Stimulated activated CD4-positive, alpha-beta T cell treated with anti-CD3 and anti-CD28 coated beads, Interleukin-15, amount 100 ng/mL, for 48 hours (primary cell): ENCODE measurements around the gene WFS1.

Experiments used
- DNase-seq, 2 donors: peaks; one replicate each; pipeline ENCODE4 v3.0.0-alpha.2; 2020; ENCODE audit warnings: low read depth in 2 of 2

WFS1 gene

GRCh38 chr4:6338951-6339817 is 69.5 kb downstream of the WFS1 start:
- no peak for DNase-seq

GRCh38 chr4:6339818-6340445 is 70.3 kb downstream of the WFS1 start:
- DNase-seq: no peak

GRCh38 chr4:6340446-6341015 is 70.9 kb downstream of the WFS1 start:
- DNase-seq: no peak

- no peak for DNase-seq
These were observed 72.0 kb downstream of the WFS1 start for GRCh38 chr4:6341696-6342095.

GRCh38 chr4:6342530-6343293 is 73.1 kb downstream of the WFS1 start:
- no peak for DNase-seq

- no peak for DNase-seq
These were observed 74.3 kb downstream of the WFS1 start for GRCh38 chr4:6343939-6344408.

GRCh38 chr4:6345096-6345830 is 75.6 kb downstream of the WFS1 start:
- DNase-seq: no peak

- no peak for DNase-seq
These were observed 76.2 kb downstream of the WFS1 start for GRCh38 chr4:6345866-6346265.

- no peak for DNase-seq
These were observed 76.9 kb downstream of the WFS1 start for GRCh38 chr4:6346373-6347110.

GRCh38 chr4:6347511-6348045 is 77.9 kb downstream of the WFS1 start:
- DNase-seq: no peak

- DNase-seq: no peak
These were observed 78.8 kb downstream of the WFS1 start for GRCh38 chr4:6348408-6348807.

GRCh38 chr4:6349896-6350603 is 80.4 kb downstream of the WFS1 start:
- no peak for DNase-seq

GRCh38 chr4:6350646-6351045 is 81.0 kb downstream of the WFS1 start:
- DNase-seq: no peak

- no peak for DNase-seq
These were observed 81.8 kb downstream of the WFS1 start for GRCh38 chr4:6351246-6352000.

- no peak for DNase-seq
These were observed 82.5 kb downstream of the WFS1 start for GRCh38 chr4:6352031-6352692.
